Middle frontal gyrus (tissue), 1 donor: ENCODE data around the gene DDN.

Experiments
- DNase-seq: peaks from one replicate; pipeline ENCODE4 v3.0.0-alpha.2; 2015; ENCODE audit warnings: low spot score; ENCODE audit errors: extremely low spot score

Gene DDN

DNA sequence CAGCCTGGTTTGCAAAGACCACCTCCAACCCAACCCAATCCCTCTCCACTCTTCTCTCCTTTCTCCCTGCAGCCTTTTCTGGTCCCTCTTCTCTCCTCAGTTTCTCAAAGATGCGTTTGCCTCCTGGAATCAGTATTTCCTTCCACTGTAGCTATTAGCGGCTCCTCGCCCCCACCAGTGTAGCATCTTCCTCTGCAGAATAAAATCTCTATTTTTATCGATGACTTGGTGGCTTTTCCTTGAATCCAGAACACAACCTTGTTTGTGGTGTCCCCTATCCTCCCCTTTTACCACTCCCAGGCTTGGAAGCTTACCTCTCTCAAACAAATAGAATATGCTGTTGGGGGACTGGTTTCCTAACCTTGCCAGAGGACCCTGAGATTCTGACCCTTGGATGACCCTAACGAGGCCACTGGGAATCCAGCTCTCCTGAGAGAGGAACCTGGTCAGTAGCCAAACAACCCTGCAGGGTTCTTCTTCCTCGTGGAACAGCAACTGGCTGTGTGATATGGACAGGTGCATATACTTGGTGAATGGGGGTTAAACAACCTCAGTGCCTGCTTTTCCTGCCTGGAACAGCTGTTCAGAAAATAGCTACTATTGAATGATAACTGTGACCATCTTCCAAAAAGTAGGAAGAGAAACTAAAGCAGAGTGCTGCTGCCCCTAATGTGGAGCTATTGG is 16.6 kb downstream of the DDN start:
- DNase-seq: no peak

DNA sequence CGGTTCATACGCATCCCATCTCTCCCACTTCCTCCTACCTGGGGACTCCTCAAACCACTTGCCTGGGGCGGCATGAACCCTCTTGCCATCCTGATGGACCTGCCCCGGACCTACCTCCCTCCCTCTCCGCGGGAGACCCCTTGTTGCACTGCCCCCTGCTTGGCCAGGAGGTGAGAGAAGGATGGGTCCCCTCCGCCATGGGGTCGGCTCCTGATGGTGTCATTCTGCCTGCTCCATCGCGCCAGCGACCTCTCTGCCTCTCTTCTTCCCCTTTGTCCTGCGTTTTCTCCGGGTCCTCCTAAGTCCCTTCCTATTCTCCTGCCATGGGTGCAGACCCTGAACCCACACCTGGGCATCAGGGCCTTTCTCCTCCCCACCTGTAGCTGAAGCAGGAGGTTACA is 17.4 kb downstream of the DDN start:
- no peak for DNase-seq

DNA sequence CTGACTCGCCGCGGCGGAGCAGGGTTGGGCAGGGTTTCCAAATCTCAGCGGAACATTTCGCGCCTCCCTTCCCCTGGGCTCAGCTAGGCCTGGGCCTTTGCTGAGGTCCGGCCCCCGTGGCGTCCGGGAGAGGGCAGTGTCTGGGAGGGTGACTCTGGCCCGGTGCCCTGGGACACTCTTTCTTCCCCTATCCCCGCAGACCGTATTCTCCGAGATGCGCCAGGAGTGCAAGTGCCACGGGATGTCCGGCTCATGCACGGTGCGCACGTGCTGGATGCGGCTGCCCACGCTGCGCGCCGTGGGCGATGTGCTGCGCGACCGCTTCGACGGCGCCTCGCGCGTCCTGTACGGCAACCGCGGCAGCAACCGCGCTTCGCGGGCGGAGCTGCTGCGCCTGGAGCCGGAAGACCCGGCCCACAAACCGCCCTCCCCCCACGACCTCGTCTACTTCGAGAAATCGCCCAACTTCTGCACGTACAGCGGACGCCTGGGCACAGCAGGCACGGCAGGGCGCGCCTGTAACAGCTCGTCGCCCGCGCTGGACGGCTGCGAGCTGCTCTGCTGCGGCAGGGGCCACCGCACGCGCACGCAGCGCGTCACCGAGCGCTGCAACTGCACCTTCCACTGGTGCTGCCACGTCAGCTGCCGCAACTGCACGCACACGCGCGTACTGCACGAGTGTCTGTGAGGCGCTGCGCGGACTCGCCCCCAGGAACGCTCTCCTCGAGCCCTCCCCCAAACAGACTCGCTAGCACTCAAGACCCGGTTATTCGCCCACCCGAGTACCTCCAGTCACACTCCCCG is 18.0 kb downstream of the DDN start:
- no peak for DNase-seq

DNA sequence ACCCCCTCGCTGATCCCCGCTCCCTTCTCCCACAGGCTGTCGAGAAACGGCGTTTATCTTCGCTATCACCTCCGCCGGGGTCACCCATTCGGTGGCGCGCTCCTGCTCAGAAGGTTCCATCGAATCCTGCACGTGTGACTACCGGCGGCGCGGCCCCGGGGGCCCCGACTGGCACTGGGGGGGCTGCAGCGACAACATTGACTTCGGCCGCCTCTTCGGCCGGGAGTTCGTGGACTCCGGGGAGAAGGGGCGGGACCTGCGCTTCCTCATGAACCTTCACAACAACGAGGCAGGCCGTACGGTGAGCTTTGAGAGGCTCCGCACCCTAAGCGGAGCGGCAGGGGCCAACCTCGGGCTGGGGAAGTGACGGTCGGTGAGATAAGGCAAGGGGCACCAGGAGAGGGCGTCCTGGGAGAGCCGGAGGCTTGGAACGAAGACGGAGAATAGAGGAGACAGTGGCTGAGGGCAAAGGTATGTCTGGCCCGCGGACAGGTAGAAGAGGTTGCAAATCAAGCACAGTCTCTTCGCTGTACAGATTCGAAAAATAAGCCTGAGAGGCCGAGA is 18.7 kb downstream of the DDN start:
- DNase-seq: no peak

DNA sequence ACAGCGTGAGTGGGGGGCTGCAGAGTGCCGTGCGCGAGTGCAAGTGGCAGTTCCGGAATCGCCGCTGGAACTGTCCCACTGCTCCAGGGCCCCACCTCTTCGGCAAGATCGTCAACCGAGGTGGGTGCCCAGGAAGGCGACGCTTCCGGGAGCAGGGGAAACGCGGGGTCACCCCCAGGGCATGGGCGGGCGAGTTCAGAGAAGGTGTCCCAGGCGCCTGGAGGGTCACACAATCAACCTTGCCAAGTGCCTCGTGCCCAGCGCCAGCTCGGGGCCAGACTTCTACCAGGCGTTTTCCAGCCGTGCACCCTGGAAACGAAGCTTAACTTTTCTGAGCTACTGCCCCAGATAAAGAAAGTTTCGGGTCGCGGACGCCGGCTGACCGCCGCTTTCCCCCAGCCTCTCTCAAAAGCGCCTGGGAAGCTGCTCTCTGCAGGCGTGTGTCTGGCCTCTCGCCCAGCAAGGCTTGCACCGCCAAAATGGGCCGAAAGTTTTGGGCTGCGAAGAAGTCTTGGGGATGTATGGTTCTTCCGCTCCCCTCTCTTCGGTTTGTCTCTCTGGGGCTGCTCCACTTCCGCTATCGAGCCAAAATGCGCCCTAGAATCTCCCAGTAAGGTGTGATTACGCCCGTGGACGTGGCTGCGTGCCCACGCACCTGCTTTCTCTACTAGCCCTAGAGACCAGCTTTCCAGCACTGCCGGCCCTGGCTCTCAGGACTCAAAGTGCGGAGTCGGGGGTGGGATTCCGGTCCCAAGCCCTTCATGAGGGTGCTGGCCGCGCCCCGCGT is 19.4 kb downstream of the DDN start:
- DNase-seq: no peak

DNA sequence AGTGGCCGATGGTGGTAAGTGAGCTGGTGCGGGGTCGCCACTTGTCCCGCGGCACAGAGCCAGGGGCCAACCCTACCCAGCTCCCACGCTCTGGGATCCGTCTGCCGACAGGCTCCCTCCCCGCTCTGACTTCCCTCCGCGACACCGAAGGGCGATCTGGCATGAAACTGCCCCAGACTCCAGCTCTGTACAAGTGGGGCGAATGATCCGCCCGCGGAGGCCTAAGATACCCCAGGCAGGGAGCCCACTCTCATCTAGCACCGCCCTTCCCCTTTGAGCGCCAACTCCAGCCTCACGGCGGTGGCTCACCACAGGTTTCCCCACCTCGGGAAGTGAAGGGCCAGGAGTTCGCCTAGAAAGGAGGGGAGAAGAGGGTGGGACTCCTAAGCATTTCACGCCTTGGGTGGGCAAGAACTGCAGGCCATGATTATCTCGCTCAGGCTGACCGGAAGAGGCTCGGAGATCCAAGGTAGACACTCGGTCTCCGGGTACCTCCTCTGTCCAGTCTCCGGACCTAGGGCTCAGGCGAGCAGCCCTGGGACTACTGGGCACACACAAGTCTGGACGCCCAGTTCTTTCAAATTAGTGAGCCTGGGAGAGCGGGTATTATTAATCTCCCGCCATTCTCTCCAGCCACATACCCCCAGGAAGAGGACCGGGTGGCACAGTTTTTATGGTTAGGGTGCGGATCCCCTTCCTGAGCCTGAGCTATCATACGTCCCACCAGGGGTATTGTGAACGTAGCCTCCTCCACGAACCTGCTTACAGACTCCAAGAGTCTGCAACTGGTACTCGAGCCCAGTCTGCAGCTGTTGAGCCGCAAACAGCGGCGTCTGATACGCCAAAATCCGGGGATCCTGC is 20.2 kb downstream of the DDN start:
- DNase-seq: no peak

DNA sequence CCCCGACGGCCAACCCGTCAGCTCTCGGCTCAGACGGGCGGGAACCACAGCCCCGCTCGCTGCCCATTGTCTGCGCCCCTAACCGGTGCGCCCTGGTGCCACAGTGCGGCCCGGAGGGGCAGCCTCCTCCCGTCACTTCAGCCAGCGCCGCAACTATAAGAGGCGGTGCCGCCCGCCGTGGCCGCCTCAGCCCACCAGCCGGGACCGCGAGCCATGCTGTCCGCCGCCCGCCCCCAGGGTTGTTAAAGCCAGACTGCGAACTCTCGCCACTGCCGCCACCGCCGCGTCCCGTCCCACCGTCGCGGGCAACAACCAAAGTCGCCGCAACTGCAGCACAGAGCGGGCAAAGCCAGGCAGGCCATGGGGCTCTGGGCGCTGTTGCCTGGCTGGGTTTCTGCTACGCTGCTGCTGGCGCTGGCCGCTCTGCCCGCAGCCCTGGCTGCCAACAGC is 20.9 kb downstream of the DDN start, which contains the start of gene WNT1:
TSS of gene WNT1 (plus strand) at position 32 of the 450 bp plus-strand sequence. CDS start at position 361, 329 bp downstream.
- DNase-seq: no peak

DNA sequence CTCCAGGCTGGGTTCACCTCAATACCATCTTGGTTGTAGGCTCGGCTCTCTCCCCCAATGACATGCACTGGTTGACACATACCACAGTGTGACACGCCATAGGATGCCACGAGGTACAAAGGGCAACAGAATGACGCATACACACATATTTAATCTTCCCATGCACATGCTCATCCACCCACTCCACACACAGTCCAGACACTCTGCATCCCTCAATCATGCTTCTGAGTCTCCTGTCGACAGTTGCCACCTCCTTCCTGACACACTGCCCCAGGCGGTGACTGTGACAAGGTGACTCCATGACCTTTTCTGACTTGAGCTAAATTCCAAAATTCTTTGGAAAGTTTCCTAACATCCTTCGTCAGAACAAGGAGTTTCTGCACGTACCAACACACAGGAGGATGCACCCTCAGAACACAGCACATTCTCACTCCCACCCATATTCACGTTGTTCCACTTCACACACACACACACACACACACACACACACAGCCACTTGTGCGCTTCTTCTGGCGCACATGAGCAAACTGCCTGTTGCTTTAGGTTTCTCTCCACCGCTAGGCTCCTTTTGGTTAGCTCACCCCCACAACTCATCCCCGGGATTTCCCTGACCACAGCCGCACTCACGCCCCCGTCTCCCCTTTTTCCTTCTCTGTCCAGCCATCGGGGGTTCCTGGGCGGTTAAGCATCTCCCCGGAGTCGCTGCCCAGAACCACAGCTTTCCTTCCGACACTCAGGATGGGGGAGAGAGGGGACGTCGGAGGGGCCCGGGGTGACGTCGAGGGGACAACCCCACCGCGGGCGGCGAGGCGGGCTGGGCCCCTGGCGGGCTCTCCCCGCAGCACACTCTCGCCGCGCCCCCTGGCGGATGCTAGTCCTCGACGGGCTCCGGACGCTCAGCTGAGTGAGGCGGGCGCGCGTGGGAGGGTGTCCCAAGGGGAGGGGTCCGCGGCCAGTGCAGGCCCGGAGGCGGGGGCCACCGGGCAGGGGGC is 21.6 kb downstream of the DDN start:
- DNase-seq: no peak

DNA sequence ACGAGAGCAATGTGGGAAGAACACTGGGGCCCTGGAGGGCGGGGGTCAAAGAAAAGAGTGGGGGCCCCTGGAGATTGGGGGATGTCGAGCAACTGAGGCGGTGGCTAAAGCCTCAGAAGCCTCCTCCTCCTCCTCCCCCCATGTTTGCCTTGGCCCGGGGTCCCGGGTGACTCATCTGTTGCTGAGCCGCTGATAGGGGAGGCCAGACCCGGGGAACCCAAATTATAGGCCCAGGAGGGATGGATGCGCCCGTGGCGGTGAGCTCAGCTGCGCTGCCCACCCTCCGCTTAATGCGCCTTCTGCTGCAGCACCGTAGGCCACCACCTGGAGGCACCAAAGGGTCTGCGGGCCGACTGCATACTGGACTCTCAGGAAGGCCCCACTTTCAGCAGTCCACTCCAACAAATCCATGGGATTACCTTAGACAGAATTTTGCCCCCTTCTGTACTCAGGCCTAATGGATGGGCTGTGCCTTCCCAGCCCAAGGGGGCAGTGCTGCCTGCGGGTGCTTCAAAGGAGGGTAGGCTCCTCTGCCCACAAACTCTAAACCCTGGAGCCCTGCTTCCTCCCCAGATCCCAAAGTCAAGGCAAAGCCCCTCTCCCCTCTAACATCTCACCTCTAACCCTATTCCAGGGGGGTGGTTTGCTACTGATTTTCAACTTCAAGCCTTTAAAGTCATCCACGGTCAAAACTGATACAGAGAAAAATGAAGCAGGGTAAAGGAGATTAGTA is 25.1 kb downstream of the DDN start:
- DNase-seq: no peak

DNA sequence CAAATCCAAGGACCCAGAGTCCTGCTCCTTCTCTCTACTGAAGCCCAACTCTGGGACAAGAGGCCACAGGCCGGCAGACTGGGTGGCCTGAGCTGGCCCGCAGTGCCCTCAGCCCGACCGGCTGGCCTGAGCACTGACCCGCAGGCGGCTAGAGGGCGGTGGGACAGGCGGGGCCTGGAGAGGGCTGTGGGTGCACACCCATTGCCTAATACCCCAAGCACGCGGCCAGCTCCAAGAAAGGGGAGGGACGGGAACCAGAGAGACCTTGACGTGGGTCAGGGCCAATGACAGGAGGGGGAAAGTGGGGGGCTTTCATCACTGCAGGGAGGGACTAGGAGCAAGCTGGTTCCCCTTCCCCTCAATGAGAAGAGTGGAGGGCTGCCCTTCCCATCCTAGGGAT is 25.6 kb downstream of the DDN start:
- DNase-seq: no peak

DNA sequence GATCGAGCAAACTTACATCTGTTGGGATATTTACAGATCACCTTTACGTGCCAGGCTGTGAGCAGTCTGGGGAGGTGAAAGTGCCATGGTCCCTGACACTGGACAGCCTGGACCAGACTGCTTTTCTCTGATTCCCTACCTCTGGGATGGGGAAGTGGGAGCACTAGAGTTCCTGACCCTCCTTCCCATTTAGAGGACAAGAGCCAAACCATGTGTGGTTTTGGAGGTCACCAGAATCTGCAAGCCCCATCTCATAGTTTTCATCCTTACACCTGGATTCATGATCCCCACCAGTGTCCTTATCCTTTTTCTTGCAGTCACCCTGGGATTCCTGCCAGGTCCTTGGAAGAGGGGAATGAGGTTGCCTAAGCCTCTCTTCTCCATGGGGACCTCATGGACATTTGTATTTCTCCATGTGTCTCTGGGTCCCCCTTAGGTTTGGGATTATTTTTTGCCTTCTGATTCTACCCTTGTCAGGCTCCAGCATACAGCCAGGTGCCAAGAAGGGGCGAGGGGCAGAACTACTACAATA is 26.2 kb downstream of the DDN start:
- no peak for DNase-seq

DNA sequence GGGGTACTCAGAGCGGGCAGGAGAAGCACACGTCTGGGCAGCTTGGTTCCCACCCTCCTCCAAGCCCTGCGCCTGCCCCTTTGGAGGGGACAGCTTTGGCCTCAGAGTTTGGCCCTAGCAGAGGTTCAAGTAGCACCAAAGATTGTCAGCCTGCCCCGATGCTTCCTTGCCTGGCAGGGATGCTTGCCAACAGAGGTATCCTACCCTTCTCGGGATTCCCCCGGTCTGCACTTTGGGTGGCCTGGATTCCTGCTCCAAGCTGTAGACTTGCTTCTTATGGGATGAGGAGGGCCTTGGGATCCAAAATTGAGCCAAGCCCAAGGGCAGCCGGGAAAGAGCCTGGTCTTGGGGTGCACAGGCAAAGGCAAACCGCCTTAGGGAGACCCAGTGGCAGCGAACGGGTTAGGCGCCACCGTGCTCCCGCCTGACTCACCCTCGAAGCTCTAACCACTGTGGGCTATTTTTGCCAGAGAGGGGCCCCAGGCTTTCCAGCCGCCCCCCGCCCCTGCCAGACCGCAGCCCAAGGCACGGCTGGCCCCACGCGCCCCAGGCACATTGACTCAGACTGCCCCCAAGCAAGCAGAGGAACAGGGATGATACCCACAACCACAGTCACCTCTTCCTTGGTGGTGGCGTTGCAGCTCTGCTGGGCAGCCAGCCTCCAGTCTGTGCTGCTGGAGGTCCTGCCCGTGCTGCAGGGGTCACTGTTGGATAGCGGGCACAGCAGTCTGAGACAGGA is 26.8 kb downstream of the DDN start:
- DNase-seq: no peak

DNA sequence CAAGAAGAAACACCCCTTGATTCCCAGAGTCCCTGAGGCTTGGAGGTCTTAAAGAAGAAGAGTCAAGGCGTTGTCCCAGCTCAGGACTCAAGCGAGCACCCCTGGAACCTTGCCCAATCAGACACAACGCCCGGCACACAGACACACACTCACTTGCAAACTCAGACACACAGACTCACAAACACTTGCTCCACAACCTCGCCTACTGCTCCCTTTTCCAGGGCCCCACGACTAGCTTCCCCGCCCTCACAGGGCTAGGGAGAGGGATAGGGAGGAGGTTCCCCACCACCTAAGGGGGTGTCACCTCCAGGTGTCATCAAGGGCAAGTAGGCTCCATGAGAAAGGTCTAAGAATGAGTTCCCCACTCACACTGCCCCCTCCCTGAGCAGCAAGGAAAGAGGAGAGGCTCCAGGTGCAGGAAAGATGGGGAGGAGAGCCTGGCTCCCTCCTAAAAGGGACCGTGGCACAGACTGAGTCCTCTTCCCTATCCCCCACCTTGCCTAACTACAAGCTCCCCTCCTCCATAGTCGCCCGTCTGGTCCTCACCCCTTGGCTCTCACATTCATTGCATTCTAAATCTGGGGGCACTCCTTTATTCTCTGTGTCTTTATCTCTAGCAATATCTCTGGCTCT is 28.4 kb downstream of the DDN start:
- DNase-seq: no peak

DNA sequence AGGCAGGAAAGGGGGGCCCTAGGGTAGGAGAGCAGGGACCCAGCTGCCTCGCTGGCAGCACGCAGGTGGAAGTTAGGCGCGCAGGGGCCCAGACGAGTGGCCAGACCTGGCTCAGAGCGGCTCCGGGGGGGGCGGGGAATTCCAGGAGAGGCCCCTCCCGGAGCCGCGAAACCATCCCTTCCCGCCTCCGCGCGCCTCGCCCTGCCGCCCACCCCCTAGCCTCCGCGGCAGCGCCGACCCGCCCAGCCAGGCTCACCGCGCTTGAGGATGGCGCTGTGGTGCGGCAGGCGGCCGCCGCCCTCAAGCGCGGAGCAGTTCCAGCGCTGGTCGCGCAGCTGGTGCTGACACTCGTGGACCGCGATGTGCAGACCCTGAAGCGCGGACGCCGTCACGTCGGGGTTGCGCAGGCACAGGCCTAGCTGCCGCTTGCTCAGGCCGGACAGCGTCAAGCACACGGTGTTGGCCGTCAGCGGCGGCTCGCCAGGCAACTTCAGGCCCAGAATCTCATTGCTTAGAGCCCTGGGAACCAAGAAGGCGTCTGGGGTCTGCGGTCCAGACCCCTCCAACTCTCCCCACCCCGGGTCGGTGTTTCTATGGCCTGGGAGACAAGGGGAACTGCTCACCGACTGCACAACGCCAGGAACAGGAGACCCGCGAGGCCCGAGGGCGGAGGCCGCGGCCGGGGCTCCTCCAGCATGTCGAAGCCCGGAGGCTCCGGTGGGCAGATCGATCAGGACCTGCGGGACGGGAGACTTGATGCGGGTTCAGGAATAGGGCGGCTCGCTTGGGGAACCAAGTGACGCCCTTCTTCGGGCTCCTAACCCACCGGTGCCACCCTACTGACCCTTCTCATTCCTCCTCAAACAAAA is 29.1 kb downstream of the DDN start:
- no peak for DNase-seq

DNA sequence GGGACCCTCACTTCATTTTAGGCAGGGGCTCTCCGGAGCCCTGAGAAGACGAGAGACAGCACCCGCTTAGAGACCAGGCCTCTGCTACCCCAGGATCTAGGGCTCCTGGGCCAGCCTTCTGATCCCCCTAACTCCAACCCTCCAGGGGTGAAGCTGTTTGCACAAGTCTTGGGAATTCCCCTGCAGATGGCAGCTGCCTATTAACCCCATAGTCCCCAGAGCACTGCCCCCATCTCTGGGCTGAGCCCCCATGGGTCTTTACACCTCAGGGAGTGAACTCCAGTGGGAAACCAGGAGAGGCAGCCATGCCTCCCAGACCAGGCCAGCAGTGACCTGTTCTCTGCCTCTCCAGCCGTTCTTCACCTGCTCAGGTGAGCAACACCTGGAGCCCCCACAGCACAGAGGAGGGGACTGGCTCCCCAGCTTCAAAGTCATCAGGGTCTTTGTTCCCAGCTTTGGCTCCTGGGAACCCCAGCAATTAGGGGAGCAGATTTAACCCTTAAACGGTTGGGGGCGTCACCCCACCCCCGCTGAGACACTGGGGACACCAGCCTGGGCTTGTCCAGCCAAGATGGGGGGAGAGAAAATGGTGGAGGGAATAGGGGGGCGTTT is 29.9 kb downstream of the DDN start:
- DNase-seq: no peak

DNA sequence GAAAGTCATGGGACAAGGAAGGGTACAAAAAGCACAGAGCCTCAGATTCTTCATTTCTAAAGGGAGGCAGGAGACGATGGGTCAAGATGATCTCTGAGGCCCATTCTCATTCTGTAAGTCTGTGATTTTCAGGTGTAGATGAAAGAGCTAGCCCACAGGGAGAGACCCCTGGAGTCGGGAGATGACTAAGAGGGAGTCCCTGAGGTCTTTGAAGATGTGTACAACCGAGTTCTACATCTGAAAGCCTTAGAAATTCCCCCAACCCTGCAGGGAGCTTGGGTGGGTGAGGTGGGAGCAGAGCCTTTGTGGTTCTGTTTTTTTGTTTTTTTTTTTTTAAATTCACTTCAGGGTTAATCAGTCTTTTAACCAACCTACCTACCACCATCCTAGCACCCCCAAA is 30.7 kb downstream of the DDN start:
- no peak for DNase-seq
